ENCODE data around the gene ZMAT2.
A peak's percentile ranks its signal among the peaks of the same experiment; 100 is the strongest.

DNA sequence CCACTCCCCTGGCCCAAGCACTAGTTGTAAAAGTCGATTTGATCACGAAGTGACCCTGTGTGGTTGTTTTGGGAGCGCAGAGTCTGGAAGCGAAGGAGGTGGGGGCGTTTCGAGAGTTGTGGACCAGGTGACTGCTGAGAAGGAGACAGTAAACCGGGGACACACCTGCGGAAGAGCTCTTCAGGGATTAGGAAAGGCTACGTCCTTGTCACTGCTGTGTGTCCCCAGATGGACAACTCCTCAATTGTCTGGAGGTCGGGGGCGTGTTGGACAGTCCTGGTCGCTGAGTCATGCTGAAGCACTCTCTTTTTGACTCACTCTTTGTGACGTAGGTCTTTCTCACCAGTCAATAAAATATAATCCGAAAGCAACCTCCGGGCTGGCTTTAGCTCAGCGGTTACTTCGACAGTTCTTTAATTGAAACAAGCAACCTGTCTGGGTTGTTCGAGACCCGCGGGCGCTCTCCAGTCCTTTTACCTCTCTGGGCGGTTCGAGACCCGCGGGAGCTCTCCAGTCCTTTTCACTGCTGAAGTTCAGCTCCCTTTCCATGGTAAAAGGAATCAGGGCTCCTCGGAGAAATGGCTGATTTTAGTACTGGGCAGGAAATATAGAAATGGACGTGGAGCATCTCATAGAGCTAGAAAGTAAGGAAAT lies 10.8 kb downstream of the ZMAT2 start:
- TF ChIP-seq, protein P1, sequence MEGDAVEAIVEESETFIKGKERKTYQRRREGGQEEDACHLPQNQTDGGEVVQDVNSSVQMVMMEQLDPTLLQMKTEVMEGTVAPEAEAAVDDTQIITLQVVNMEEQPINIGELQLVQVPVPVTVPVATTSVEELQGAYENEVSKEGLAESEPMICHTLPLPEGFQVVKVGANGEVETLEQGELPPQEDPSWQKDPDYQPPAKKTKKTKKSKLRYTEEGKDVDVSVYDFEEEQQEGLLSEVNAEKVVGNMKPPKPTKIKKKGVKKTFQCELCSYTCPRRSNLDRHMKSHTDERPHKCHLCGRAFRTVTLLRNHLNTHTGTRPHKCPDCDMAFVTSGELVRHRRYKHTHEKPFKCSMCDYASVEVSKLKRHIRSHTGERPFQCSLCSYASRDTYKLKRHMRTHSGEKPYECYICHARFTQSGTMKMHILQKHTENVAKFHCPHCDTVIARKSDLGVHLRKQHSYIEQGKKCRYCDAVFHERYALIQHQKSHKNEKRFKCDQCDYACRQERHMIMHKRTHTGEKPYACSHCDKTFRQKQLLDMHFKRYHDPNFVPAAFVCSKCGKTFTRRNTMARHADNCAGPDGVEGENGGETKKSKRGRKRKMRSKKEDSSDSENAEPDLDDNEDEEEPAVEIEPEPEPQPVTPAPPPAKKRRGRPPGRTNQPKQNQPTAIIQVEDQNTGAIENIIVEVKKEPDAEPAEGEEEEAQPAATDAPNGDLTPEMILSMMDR (IDR thresholded peaks at IDR 0.05) = no peak
- TF ChIP-seq EP300 (IDR thresholded peaks at IDR 0.05) (no peak), POLR2A (IDR thresholded peaks at IDR 0.05) (peak in 1 of 2 donors; percentile 33), POLR2AphosphoS5 (IDR thresholded peaks at IDR 0.05) (peak in 2 of 3 donors; percentile 70 to 77)
